ENCODE results near the gene TMEM259. TPM values are rescaled to one million over a fixed set of nuclear protein-coding genes. Genes with fewer than 3 reads are reported as not detected.

TMEM259 gene
- total and polyA plus RNA-seq, 2 of the 8 experiments (the other 6 are each of a cell fraction or from before 2014, with no cell fraction given) = 140 to 243 TPM

GRCh38 chr19:1067341-1067957, 46.5 kb upstream of the TMEM259 start:
- H2BK120ac ChIP-seq (replicated peaks; ENCODE audit: low read depth, low read length) = no peak overlapping the region
- peak overlapping the region; percentile 80 for H4K8ac ChIP-seq (ENCODE audit: extremely low read depth, insufficient read depth, low read length)
- H2AFZ ChIP-seq (ENCODE audit: low read length) = no peak overlapping the region
- H2BK12ac ChIP-seq (ENCODE audit: low read depth, low read length) = no peak overlapping the region
- TF ChIP-seq, protein P1, sequence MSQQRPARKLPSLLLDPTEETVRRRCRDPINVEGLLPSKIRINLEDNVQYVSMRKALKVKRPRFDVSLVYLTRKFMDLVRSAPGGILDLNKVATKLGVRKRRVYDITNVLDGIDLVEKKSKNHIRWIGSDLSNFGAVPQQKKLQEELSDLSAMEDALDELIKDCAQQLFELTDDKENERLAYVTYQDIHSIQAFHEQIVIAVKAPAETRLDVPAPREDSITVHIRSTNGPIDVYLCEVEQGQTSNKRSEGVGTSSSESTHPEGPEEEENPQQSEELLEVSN (IDR thresholded peaks at IDR 0.05) = no peak
- TF ChIP-seq POU5F1 (IDR thresholded peaks at IDR 0.05; ENCODE audit: low read depth, low read length) = no peak
- TF ChIP-seq KDM5A (IDR thresholded peaks at IDR 0.05; ENCODE audit: low read length) = no peak
- TF ChIP-seq JUND (IDR thresholded peaks at IDR 0.05; ENCODE audit: low read length) = no peak
- TF ChIP-seq SIRT6 (IDR thresholded peaks at IDR 0.05; ENCODE audit: low read length) = no peak
- no peak for TF ChIP-seq GTF2F1 (IDR thresholded peaks at IDR 0.05; ENCODE audit: borderline replicate concordance, low read depth, low read length)
- TF ChIP-seq HDAC2 (IDR thresholded peaks at IDR 0.05; ENCODE audit: borderline replicate concordance in 1 of 2, low read depth in 2 of 2, low read length in 2 of 2) = no peak
- CTCF ChIA-PET (ENCODE audit: partially characterized antibody) = interaction anchor here (0.8 to 5.2 kb wide), 9 partner anchors 10 to 97 kb away, joined by 3 to 54 read pairs (median 4); partner anchors contain the start of genes ABCA7 and GRIN3B
- H4K20me1 ChIP-seq (replicated peaks in 1 of 2; ENCODE audit: control insufficient read depth in 1 of 2, insufficient read depth in 2 of 2, low read length in 2 of 2) = peaks cover 0 to 8% of the 10 kb centered on the region in 2 experiments
- no peak overlapping the region for H3K23ac ChIP-seq (ENCODE audit: insufficient read length)
- no peak overlapping the region for H2AK5ac ChIP-seq (ENCODE audit: low read depth, low read length)
- POLR2A ChIA-PET (ENCODE audit: partially characterized antibody) = interaction anchor here (0.7 to 6.9 kb wide), 15 partner anchors 8 to 202 kb away, joined by 3 to 97 read pairs (median 5); partner anchors contain the start of genes ABCA7, CIRBP, CNN2 and RNU6-2
- no peak overlapping the region for H4K5ac ChIP-seq (ENCODE audit: insufficient read length, low read depth, low read length)
- H3K4me2 ChIP-seq (ENCODE audit: insufficient read depth in 1 of 2, low read depth in 2 of 2, low read length in 2 of 2) = peak overlapping the region; percentile 35 to 74
- H3K4me3 ChIP-seq (ENCODE audit: extremely low read depth in 1 of 4, insufficient read depth in 2 of 4, low read depth in 3 of 4, low read length in 4 of 4) = peak overlapping the region; percentile 24 to 68 (median 30); a peak in 7 of 8 replicates
- peaks cover 0 to 9% of the 10 kb centered on the region in 2 experiments; a peak in 2 of 4 replicates for H3K9me3 ChIP-seq (ENCODE audit: insufficient read depth in 2 of 2, low read depth in 1 of 2, low read length in 1 of 2)
- no peak overlapping the region for H3K18ac ChIP-seq (ENCODE audit: extremely low read depth, low read length)
- H3K4me1 ChIP-seq (replicated peaks in 1 of 4; ENCODE audit: control insufficient read depth in 3 of 4, insufficient read depth in 4 of 4, low read length in 3 of 4) = peaks cover 0 to 29% (median 19%) of the 10 kb centered on the region in 4 experiments; a peak in 6 of 7 replicates
- no peak for FAIRE-seq
- H3K9ac ChIP-seq (replicated peaks in 1 of 4; ENCODE audit: extremely low read depth in 1 of 4, low read depth in 3 of 4, low read length in 3 of 4) = no peak overlapping the region
- H3K36me3 ChIP-seq (ENCODE audit: control insufficient read depth in 2 of 4, insufficient read depth in 4 of 4, low read length in 3 of 4) = no peaks in the 10 kb centered on the region
- H2BK5ac ChIP-seq (ENCODE audit: low read depth, low read length) = no peak overlapping the region
- H3K27me3 ChIP-seq (replicated peaks in 1 of 4; ENCODE audit: control insufficient read depth in 3 of 4, extremely low read depth in 1 of 4, insufficient read depth in 3 of 4, low read length in 3 of 4) = peaks cover 0 to 30% (median 20%) of the 10 kb centered on the region in 4 experiments; a peak in 5 of 7 replicates
- no peak overlapping the region for H3K27ac ChIP-seq (ENCODE audit: low read depth, low read length)
- H3K79me1 ChIP-seq (ENCODE audit: low read depth, low read length) = peaks cover 1% of the 10 kb centered on the region
- 27% methylated on average over 24 of the region's 38 CpGs; no CpG with 5 or more reads in 1 of the 2 experiments for WGBS, 2 experiments (ENCODE audit: extremely low coverage in 1 of 2, insufficient coverage in 1 of 2, insufficient read length in 1 of 2, insufficient replicate concordance in 2 of 2, low coverage in 1 of 2, low lambda C conversion rate in 2 of 2, missing lambda C conversion rate in 1 of 2)
- no peak overlapping the region for H2BK20ac ChIP-seq (ENCODE audit: low read length)
- no peaks in the 10 kb centered on the region for H3K79me2 ChIP-seq (ENCODE audit: control insufficient read depth in 1 of 2, insufficient read depth in 2 of 2, low read length in 2 of 2)
- H4K91ac ChIP-seq (replicated peaks; ENCODE audit: insufficient read length, low read length) = no peak overlapping the region
- H3K56ac ChIP-seq (replicated peaks; ENCODE audit: insufficient read length, low read depth, low read length) = no peak overlapping the region
- H3K14ac ChIP-seq (ENCODE audit: insufficient read length) = no peak overlapping the region
- no peak overlapping the region for H2BK15ac ChIP-seq (ENCODE audit: low read length)
- peaks cover 14% of the 10 kb centered on the region; the same call in 1 of the 2 replicates for H3K23me2 ChIP-seq (ENCODE audit: low read depth, low read length)
- no peak overlapping the region for H3K4ac ChIP-seq (replicated peaks; ENCODE audit: insufficient read length, low read depth, low read length)
- no peak for DNase-seq (ENCODE audit: low read depth in 1 of 2, low spot score in 2 of 2)

All from H1 (cell line).